ENCODE results near the gene LMX1B. TPM values are rescaled to one million over a fixed set of nuclear protein-coding genes. Genes with fewer than 3 reads are reported as not detected.

The LMX1B gene
- total RNA-seq, 6 donors from 2014 or later = 0.14 to 0.40 TPM; not detected in 4

- no peak for DNase-seq
- no peaks in the 10 kb centered on the region for H3K36me3 ChIP-seq
- H3K27ac ChIP-seq = no peak overlapping the region
- TF ChIP-seq EP300 (IDR thresholded peaks at IDR 0.05) = no peak
- TF ChIP-seq POLR2AphosphoS5 (IDR thresholded peaks at IDR 0.05) = no peak
- TF ChIP-seq POLR2A (IDR thresholded peaks at IDR 0.05) = no peak
- no peak for TF ChIP-seq CTCF (IDR thresholded peaks at IDR 0.05)
- H3K27me3 ChIP-seq = no peaks in the 10 kb centered on the region
- H3K9me3 ChIP-seq = peaks cover 8 to 10% (median 10%) of the 10 kb centered on the region in 4 donors
- no peak for ATAC-seq (ENCODE audit: low FRiP score in 2 of 2)
- no peak overlapping the region for H3K4me3 ChIP-seq
- 93 to 96% methylated on average over 1 of the region's 1 CpG for WGBS, 2 donors
- no peaks in the 10 kb centered on the region for H3K4me1 ChIP-seq
Observed at GRCh38 chr9:126735482-126735881, 121.8 kb downstream of the LMX1B start.

- no peak overlapping the region for H3K4me3 ChIP-seq
- H3K36me3 ChIP-seq = no peaks in the 10 kb centered on the region
- TF ChIP-seq EP300 (IDR thresholded peaks at IDR 0.05) = no peak
- no peak for TF ChIP-seq POLR2AphosphoS5 (IDR thresholded peaks at IDR 0.05)
- TF ChIP-seq POLR2A (IDR thresholded peaks at IDR 0.05) = no peak
- no peak for TF ChIP-seq CTCF (IDR thresholded peaks at IDR 0.05)
- ATAC-seq (ENCODE audit: low FRiP score in 2 of 2) (no peak), DNase-seq (no peak)
- H3K9me3 ChIP-seq = peaks cover 8 to 10% (median 10%) of the 10 kb centered on the region in 4 donors
- no peak overlapping the region for H3K27ac ChIP-seq
- 62 to 85% methylated on average over 1 of the region's 1 CpG for WGBS, 2 donors
- H3K27me3 ChIP-seq = no peaks in the 10 kb centered on the region
- H3K4me1 ChIP-seq = no peaks in the 10 kb centered on the region
Observed at GRCh38 chr9:126738553-126738952, 124.8 kb downstream of the LMX1B start.

GRCh38 chr9:126743041-126743440 is 129.3 kb downstream of the LMX1B start:
- 52 to 57% methylated on average over 5 of the region's 5 CpGs for WGBS, 2 donors
- ATAC-seq (ENCODE audit: low FRiP score in 2 of 2) = no peak
- TF ChIP-seq POLR2A (IDR thresholded peaks at IDR 0.05) = no peak
- TF ChIP-seq POLR2AphosphoS5 (IDR thresholded peaks at IDR 0.05) = no peak
- TF ChIP-seq CTCF (IDR thresholded peaks at IDR 0.05) = no peak
- no peak for TF ChIP-seq EP300 (IDR thresholded peaks at IDR 0.05)

GRCh38 chr9:126745574-126746411 is 132.1 kb downstream of the LMX1B start:
- Histone ChIP-seq H3K4me3 (no peak overlapping the region), H3K27ac (no peak overlapping the region), H3K36me3 (no peaks in the 10 kb centered on the region), H3K27me3 (no peaks in the 10 kb centered on the region), H3K9me3 (no peaks in the 10 kb centered on the region), H3K4me1 (no peaks in the 10 kb centered on the region)
- no peak for TF ChIP-seq POLR2A (IDR thresholded peaks at IDR 0.05)
- no peak for TF ChIP-seq POLR2AphosphoS5 (IDR thresholded peaks at IDR 0.05)
- no peak for TF ChIP-seq EP300 (IDR thresholded peaks at IDR 0.05)
- TF ChIP-seq CTCF (IDR thresholded peaks at IDR 0.05) = no peak
- WGBS, 2 donors = 49 to 51% methylated on average over 10 of the region's 10 CpGs
- DNase-seq (no peak), ATAC-seq (ENCODE audit: low FRiP score in 2 of 2) (no peak)

More at GRCh38 chr9:126743041-126743440, 129.3 kb downstream of the LMX1B start:
- Histone ChIP-seq H3K4me3 (no peak overlapping the region), H3K27ac (no peak overlapping the region), H3K27me3 (no peaks in the 10 kb centered on the region), H3K9me3 (no peaks in the 10 kb centered on the region), H3K4me1 (no peaks in the 10 kb centered on the region), H3K36me3 (no peaks in the 10 kb centered on the region)
- no peak for DNase-seq

Other genes with a start within 250 kb of the LMX1B start
- gene ZBTB43, start 191.1 kb downstream of the LMX1B start, total RNA-seq = 10 to 100 TPM; 16.0 to 26.8 (median 19.4) TPM
- gene ZBTB34, start 246.7 kb downstream of the LMX1B start, total RNA-seq = 10 to 100 TPM in 5 of 6 donors, 1 to 10 TPM in 1; 9.5 to 21.3 (median 13.5) TPM

All from upper lobe of left lung (tissue), 6 donors.